HG03460 (cell line): ENCODE results near the gene CUL1.
A peak's percentile ranks its signal among the peaks of the same experiment; 100 is the strongest.

Experiments used
- ATAC-seq: cut with Tn5 transposase; IDR thresholded peaks from one replicate; pipeline ENCODE4 v1.9.1; 2021; ENCODE audit not compliant: unreplicated experiment

Gene CUL1

GRCh38 chr7:148698397-148699023, at the start of gene CUL1:
Gene CUL1 (plus strand): TSS chr7:148698903. CDS start chr7:148730123, 31,220 bp downstream.
- ATAC-seq = peak; percentile 72

GRCh38 chr7:148650232-148650858, 48.4 kb upstream of the CUL1 start:
- no peak for ATAC-seq

DNA sequence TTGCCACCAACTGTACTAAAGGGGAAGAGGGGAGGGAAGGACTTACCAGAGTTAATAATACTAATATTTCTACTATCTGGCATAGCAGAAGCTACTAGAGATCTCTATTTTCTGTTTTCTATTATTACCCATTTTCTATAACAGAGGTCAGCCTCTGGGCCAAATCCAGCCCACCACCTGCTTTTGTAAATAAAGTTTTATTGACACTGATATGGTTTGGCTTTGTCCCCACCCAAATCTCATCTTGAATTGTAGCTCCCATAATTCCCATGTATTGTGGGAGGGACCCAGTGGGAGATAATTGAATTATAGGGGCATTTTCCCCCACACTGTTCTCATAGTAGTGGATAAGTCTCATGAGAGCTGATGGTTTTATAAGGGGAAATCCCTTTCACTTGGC, 45.9 kb upstream of the CUL1 start:
- ATAC-seq = no peak

GRCh38 chr7:148657929-148658328, 40.8 kb upstream of the CUL1 start:
- no peak for ATAC-seq

GRCh38 chr7:148661471-148661870, 37.2 kb upstream of the CUL1 start:
- ATAC-seq = no peak

DNA sequence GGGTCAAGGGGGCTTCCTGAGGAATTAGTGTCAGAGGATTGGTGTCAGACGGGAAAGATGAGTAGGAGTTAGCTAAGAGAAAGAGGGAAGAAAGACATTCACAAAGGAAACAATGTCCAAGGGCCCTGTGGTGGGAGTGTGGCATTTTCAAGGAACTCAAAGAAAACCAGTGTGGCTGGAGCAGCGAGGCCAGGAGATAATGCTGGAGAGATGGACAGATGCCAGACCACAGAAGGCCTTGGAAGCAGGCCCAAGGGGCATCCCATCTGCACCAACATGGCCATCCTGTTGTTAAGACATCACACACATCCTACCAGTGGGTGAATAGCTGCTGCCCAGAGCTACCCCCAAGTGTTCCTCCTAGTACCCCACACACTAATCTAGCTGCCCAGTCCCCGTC, 36.1 kb upstream of the CUL1 start:
- no peak for ATAC-seq

- ATAC-seq = no peak
Observed at GRCh38 chr7:148664324-148664723, 34.4 kb upstream of the CUL1 start.

- no peak for ATAC-seq
Observed at GRCh38 chr7:148665221-148665620, 33.5 kb upstream of the CUL1 start.

DNA sequence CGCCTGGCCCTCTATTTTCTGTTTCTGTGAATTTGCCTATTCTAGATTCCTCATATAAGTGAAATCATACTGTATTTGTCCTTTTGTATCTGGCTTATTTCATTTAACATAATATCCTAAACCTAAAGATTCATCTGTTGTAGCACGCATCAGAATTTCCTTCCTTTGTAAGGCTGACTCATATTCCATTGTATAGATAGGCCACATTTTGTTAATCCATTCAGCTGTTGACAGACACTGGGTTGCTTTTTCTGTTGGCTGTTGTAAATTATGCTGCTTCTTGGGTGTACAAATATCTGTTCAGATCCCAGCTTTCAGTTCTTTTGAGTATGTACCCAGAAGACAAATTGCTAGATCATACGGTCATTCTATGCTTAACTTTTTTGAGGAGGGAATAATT, 28.8 kb upstream of the CUL1 start:
- no peak for ATAC-seq

- ATAC-seq = no peak
Observed at GRCh38 chr7:148670374-148670773, 28.3 kb upstream of the CUL1 start.

DNA sequence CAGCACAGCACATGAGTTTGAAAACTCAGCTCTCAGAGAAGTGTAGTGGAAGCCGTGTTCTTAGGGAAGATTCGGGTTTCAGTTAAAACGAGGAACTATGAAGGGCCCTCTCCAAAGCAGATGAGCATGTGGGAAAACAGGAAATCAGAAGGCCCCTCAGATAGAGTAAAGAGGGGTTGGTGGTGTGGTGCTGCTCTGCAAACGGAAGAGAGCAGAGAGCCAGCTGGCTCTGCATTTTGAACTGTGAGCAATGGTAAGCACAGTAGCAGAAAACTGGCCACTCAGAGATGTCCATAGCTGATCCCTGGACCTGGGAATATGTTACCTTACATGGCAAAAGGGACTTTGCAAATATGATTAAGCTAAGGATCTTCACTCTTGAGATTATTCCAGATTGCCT, 27.9 kb upstream of the CUL1 start:
- no peak for ATAC-seq

GRCh38 chr7:148672041-148672440, 26.7 kb upstream of the CUL1 start:
- no peak for ATAC-seq

DNA sequence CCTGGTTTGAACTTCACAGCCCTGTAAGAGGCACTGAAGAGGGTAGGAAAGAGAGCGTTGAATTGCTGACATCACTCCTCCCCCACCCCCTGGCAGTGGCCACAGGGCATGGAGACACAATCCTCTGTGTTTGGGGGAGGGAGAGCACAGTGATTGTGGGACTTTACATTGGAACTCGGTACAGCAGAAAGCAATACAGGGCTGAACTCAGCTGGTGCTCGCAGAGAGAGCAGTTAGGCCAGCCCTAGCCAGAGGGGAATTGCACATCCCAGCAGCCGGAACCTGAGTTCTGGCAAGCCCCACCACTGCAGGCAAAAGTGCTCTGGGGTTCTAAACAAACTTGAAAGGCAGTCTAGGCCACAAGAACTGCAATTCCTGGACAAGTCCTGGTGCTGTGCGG, 24.0 kb upstream of the CUL1 start:
- ATAC-seq = no peak

- ATAC-seq = no peak
Observed at GRCh38 chr7:148676291-148676690, 22.4 kb upstream of the CUL1 start.

GRCh38 chr7:148681821-148682220, 16.9 kb upstream of the CUL1 start:
- no peak for ATAC-seq

DNA sequence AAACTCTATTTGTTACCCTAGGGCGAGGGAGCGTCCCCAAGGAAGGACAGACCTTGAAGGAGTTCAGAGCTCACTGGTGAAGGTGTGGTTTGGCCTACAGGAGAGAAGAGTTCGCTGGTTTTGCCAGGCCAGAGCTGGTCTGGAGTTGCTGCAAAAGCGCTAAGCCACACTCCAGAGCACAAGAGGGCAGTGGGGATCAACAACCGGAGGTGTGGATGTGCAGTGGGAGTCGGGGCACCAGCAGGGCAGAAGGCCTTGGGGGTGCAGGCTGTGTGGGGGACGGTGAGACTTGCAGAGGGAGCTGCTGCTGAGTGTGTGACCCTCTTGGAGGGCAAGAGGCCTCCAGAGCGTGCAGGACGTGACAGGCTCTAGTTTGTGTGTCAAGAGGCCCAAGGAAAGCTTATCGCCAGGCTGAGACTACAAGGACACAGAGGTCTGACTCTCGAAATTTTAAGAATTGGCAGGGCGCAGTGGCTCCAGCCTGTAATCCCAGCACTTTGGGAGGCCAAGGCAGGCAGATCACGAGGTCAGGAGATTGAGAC, 14.3 kb upstream of the CUL1 start:
- no peak for ATAC-seq

DNA sequence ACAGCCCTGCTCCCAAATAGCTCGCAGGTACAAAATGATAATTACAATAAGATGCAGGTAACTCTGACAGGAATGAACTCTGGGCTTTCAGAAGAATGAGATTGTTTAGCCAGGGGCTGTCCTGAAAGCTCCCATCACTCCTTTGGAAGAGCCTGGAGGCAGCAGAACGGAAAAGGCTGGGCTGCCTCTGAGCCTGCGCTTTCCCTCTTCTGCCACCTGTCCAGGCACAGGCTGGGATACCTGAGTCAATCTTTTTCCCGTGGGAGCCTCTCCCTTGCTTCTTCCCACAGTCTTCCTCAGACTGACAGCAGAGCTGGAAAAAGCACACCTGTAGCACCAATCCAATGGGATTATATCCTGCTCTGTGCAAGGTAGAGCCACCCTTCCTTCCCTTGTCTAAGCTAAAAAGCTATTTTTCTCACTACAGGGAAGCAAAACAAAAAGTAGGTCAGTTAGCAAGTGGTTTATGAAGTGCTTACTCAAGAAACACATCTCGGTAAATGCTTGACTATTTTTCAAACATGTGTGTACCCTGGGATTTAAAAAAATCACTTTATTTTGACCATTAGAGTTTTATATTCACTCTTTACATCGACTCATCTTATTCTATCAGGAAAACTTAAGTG, 12.3 kb upstream of the CUL1 start:
- ATAC-seq = no peak

DNA sequence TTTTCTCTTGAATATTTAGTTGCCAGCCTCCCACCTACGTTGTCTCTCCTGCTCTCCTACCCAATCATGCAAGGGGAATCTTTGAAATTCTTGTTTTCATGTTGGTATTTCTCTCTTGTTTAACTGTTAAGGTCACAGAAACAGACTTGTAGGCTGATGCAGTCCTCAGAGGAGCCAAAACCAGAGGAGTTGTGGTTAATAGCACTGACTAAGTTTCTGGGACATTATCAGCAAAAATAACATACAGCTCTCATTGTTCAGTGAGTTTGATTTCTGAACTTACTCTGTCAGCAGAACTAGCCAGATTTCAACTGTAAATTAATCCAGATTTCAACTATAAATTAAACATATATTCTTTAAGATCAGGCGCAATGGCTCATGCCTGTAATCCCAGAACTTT, 11.1 kb upstream of the CUL1 start:
- ATAC-seq = no peak

GRCh38 chr7:148688526-148688925, 10.2 kb upstream of the CUL1 start:
- no peak for ATAC-seq

GRCh38 chr7:148693651-148694050, 5.1 kb upstream of the CUL1 start:
- no peak for ATAC-seq

DNA sequence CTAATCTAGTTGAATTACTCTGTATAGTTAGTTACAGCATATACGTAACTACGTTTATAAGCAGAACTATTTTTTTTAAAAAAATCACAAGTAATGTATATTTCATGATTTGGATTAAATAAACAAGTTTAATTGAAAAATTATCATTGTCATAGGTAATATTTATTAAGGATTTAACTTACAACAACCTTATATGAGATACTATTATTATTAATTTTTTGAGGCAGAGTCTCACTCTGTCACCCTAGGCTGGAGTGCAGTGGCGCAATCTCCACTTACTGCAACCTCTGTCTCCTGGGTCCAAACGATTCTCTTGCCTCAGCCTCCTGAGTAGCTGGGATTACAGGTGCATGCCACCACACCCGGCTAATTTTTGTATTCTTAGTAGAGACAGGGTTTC, 4.1 kb upstream of the CUL1 start:
- no peak for ATAC-seq

GRCh38 chr7:148695953-148696352, 2.8 kb upstream of the CUL1 start:
- no peak for ATAC-seq
